ENCODE measurements around the gene DYNC1I1. TPM values are rescaled to one million over a fixed set of nuclear protein-coding genes. Genes with fewer than 3 reads are reported as not detected.

Gene DYNC1I1
- total and polyA plus RNA-seq, 2 of the 13 experiments (the other 11 are each of a cell fraction or from before 2014, with no cell fraction given) = not detected

DNA sequence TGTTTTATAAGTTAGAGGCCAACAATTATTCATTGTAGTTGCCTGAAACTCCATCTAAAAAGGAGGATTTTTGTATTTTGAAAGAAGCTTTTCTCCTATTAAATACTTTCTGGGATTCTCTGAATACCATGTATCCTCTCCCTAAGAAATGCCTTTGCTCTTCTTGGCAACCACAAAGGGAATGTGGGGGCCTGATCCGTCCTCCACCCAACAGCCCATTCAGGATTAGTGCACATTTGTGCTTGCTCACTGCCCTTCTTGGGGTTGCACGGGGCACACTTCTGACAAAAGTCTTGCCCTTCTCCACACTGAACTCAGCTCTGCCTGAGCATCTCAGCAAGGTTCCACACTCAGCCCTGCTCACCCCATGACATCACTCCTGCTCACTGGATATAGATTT, 355.4 kb downstream of the DYNC1I1 start:
- no peaks in the 10 kb centered on the region for H4K20me1 ChIP-seq (ENCODE audit: insufficient read depth, low read length)
- peaks cover 7 to 28% of the 10 kb centered on the region in 2 experiments for H3K36me3 ChIP-seq (replicated peaks in 1 of 2; ENCODE audit: control insufficient read depth in 1 of 2, insufficient read depth in 2 of 2, low read length in 2 of 2)
- H3K4me2 ChIP-seq (ENCODE audit: low read depth, low read length) = no peak overlapping the region
- POLR2A ChIA-PET = no interaction called here
- BruUV-seq (replicated peaks) = no TSS peak
- no peaks in the 10 kb centered on the region for H3K79me2 ChIP-seq (ENCODE audit: insufficient read depth, low read length)
- in situ Hi-C loops (cut with HindIII; ENCODE audit: extremely low pct_ligation_motif_present, low pct_unique_long_range_greater_than_20kb) = no loop called here
- no peak overlapping the region for H3K9ac ChIP-seq (ENCODE audit: insufficient read depth, low read depth, low read length)
- no peak for FAIRE-seq
- H3K27me3 ChIP-seq (ENCODE audit: control insufficient read depth in 1 of 2, insufficient read depth in 2 of 2, low read length in 2 of 2) = no peaks in the 10 kb centered on the region
- H3K27ac ChIP-seq (ENCODE audit: extremely low read length, insufficient read depth, low read length) = no peak overlapping the region
- intact Hi-C loops (cut with micrococcal nuclease; ENCODE audit: unreplicated experiment) = loop anchor here (2.0 kb wide), 1 partner anchor 47 kb away; no protein-coding TSS in a partner anchor
- H3K9me3 ChIP-seq (ENCODE audit: low read length) = no peaks in the 10 kb centered on the region
- WGBS (ENCODE audit: low lambda C conversion rate) = 88% methylated on average over 2 of the region's 2 CpGs
- peaks cover 22% of the 10 kb centered on the region for H3K4me1 ChIP-seq (ENCODE audit: insufficient read depth, low read length)
- DNase-seq (ENCODE audit: low spot score) = no peak
- CTCF ChIA-PET (ENCODE audit: low intra/inter-chr PET ratio, low total read pairs) = no interaction called here
- H3K4me3 ChIP-seq (replicated peaks in 1 of 3; ENCODE audit: insufficient read depth in 1 of 3, low read depth in 2 of 3, low read length in 3 of 3) = no peak overlapping the region
- ATAC-seq = no peak
- H2AFZ ChIP-seq (ENCODE audit: low read length) = no peak overlapping the region
- TF ChIP-seq MATR3 (CRISPR knock-in tag; IDR thresholded peaks at IDR 0.05) (no peak), SATB2 (CRISPR knock-in tag; IDR thresholded peaks at IDR 0.05) (no peak), SP4 (CRISPR knock-in tag; IDR thresholded peaks at IDR 0.05) (no peak), ZSCAN30 (CRISPR knock-in tag; IDR thresholded peaks at IDR 0.05) (no peak), HNF4A (CRISPR knock-in tag; IDR thresholded peaks at IDR 0.05) (no peak), ZNF350 (CRISPR knock-in tag; IDR thresholded peaks at IDR 0.05; ENCODE audit: borderline replicate concordance, low read depth) (no peak), LCORL (IDR thresholded peaks at IDR 0.05) (no peak), LCORL (CRISPR knock-in tag; IDR thresholded peaks at IDR 0.05) (no peak)
- TF ChIP-seq, protein P1, sequence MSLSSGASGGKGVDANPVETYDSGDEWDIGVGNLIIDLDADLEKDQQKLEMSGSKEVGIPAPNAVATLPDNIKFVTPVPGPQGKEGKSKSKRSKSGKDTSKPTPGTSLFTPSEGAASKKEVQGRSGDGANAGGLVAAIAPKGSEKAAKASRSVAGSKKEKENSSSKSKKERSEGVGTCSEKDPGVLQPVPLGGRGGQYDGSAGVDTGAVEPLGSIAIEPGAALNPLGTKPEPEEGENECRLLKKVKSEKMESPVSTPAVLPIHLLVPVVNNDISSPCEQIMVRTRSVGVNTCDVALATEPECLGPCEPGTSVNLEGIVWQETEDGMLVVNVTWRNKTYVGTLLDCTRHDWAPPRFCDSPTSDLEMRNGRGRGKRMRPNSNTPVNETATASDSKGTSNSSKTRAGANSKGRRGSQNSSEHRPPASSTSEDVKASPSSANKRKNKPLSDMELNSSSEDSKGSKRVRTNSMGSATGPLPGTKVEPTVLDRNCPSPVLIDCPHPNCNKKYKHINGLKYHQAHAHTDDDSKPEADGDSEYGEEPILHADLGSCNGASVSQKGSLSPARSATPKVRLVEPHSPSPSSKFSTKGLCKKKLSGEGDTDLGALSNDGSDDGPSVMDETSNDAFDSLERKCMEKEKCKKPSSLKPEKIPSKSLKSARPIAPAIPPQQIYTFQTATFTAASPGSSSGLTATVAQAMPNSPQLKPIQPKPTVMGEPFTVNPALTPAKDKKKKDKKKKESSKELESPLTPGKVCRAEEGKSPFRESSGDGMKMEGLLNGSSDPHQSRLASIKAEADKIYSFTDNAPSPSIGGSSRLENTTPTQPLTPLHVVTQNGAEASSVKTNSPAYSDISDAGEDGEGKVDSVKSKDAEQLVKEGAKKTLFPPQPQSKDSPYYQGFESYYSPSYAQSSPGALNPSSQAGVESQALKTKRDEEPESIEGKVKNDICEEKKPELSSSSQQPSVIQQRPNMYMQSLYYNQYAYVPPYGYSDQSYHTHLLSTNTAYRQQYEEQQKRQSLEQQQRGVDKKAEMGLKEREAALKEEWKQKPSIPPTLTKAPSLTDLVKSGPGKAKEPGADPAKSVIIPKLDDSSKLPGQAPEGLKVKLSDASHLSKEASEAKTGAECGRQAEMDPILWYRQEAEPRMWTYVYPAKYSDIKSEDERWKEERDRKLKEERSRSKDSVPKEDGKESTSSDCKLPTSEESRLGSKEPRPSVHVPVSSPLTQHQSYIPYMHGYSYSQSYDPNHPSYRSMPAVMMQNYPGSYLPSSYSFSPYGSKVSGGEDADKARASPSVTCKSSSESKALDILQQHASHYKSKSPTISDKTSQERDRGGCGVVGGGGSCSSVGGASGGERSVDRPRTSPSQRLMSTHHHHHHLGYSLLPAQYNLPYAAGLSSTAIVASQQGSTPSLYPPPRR (CRISPR knock-in tag; IDR thresholded peaks at IDR 0.05; ENCODE audit: borderline replicate concordance) = no peak
- TF ChIP-seq, protein P2, sequence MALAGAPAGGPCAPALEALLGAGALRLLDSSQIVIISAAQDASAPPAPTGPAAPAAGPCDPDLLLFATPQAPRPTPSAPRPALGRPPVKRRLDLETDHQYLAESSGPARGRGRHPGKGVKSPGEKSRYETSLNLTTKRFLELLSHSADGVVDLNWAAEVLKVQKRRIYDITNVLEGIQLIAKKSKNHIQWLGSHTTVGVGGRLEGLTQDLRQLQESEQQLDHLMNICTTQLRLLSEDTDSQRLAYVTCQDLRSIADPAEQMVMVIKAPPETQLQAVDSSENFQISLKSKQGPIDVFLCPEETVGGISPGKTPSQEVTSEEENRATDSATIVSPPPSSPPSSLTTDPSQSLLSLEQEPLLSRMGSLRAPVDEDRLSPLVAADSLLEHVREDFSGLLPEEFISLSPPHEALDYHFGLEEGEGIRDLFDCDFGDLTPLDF (CRISPR knock-in tag; IDR thresholded peaks at IDR 0.05) = no peak
- TF ChIP-seq, protein P3, sequence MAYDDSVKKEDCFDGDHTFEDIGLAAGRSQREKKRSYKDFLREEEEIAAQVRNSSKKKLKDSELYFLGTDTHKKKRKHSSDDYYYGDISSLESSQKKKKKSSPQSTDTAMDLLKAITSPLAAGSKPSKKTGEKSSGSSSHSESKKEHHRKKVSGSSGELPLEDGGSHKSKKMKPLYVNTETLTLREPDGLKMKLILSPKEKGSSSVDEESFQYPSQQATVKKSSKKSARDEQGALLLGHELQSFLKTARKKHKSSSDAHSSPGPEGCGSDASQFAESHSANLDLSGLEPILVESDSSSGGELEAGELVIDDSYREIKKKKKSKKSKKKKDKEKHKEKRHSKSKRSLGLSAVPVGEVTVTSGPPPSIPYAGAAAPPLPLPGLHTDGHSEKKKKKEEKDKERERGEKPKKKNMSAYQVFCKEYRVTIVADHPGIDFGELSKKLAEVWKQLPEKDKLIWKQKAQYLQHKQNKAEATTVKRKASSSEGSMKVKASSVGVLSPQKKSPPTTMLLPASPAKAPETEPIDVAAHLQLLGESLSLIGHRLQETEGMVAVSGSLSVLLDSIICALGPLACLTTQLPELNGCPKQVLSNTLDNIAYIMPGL (CRISPR knock-in tag; IDR thresholded peaks at IDR 0.05; ENCODE audit: borderline replicate concordance in 1 of 2, low read depth in 1 of 2) = no peak
- TF ChIP-seq, protein P4, sequence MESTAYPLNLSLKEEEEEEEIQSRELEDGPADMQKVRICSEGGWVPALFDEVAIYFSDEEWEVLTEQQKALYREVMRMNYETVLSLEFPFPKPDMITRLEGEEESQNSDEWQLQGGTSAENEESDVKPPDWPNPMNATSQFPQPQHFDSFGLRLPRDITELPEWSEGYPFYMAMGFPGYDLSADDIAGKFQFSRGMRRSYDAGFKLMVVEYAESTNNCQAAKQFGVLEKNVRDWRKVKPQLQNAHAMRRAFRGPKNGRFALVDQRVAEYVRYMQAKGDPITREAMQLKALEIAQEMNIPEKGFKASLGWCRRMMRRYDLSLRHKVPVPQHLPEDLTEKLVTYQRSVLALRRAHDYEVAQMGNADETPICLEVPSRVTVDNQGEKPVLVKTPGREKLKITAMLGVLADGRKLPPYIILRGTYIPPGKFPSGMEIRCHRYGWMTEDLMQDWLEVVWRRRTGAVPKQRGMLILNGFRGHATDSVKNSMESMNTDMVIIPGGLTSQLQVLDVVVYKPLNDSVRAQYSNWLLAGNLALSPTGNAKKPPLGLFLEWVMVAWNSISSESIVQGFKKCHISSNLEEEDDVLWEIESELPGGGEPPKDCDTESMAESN (CRISPR knock-in tag; conservative IDR thresholded peaks at IDR 0.05) = no peak
- TF ChIP-seq, protein P5, sequence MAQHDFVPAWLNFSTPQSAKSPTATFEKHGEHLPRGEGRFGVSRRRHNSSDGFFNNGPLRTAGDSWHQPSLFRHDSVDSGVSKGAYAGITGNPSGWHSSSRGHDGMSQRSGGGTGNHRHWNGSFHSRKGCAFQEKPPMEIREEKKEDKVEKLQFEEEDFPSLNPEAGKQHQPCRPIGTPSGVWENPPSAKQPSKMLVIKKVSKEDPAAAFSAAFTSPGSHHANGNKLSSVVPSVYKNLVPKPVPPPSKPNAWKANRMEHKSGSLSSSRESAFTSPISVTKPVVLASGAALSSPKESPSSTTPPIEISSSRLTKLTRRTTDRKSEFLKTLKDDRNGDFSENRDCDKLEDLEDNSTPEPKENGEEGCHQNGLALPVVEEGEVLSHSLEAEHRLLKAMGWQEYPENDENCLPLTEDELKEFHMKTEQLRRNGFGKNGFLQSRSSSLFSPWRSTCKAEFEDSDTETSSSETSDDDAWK (CRISPR knock-in tag; IDR thresholded peaks at IDR 0.05) = no peak

Measured in HepG2 (cell line).